ENCODE results near the gene SMARCAD1. TPM values are rescaled to one million over a fixed set of nuclear protein-coding genes. Genes with fewer than 3 reads are reported as not detected.

The SMARCAD1 gene
- polyA plus RNA-seq, 2 of the 4 experiments (the other 2 are of a cell fraction): 15.9 to 35.7 TPM

DNA sequence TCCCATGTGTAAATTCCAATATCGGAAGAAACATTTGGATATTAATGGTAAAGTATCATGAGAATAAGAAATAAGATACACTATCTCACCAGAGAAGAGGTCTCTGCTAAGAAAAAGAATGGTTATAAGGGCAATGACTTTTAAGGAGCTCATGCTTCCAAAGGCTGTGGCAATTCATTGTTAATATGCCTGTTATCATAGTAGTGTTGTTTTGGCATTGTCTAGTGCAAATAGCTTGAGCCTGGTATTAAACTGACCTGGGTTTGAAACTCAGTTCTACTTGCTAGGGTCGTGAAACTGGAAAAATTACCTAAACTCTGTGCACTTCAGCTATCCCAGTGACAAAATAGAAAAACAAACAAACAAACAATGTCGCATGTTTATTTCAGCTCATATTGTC lies 126.2 kb downstream of the SMARCAD1 start:
- POLR2A ChIA-PET: no interaction called here
- Histone ChIP-seq H3K27ac (no peak overlapping the region), H3K4me3 (no peak overlapping the region), H3K4me1 (peaks cover 22% of the 10 kb centered on the region; the same call in 2 of the 3 replicates), H3K4me2 (peak overlapping the region; percentile 3; the same call in 1 of the 3 replicates), H3K9me3 (no peaks in the 10 kb centered on the region)
- DNase-seq (ENCODE audit: low read depth in 1 of 2, low spot score in 1 of 2): no peak
- TF ChIP-seq MAZ (IDR thresholded peaks at IDR 0.05; ENCODE audit: borderline replicate concordance, low read depth, low read length) (no peak), KDM5A (IDR thresholded peaks at IDR 0.05) (no peak), TFCP2L1 (CRISPR knock-in tag; IDR thresholded peaks at IDR 0.05) (no peak), CEBPB (IDR thresholded peaks at IDR 0.05) (no peak), MYC (IDR thresholded peaks at IDR 0.05; ENCODE audit: borderline replicate concordance, low read length) (no peak), SREBF2 (IDR thresholded peaks at IDR 0.05) (no peak), JUNB (IDR thresholded peaks at IDR 0.05) (no peak), CBX8 (IDR thresholded peaks at IDR 0.05) (no peak), TP53 (CRISPR knock-in tag; IDR thresholded peaks at IDR 0.05) (no peak), NPAS2 (CRISPR knock-in tag; IDR thresholded peaks at IDR 0.05; ENCODE audit: borderline replicate concordance) (no peak), CHD4 (IDR thresholded peaks at IDR 0.05; ENCODE audit: borderline replicate concordance) (no peak), FOSB (CRISPR knock-in tag; IDR thresholded peaks at IDR 0.05) (no peak), RCOR1 (IDR thresholded peaks at IDR 0.05; ENCODE audit: low read depth, low read length) (no peak), HOXB13 (CRISPR knock-in tag; IDR thresholded peaks at IDR 0.05; ENCODE audit: low read depth) (no peak), CBX2 (IDR thresholded peaks at IDR 0.05; ENCODE audit: borderline replicate concordance, low read depth) (no peak)
- TF ChIP-seq, protein P1, sequence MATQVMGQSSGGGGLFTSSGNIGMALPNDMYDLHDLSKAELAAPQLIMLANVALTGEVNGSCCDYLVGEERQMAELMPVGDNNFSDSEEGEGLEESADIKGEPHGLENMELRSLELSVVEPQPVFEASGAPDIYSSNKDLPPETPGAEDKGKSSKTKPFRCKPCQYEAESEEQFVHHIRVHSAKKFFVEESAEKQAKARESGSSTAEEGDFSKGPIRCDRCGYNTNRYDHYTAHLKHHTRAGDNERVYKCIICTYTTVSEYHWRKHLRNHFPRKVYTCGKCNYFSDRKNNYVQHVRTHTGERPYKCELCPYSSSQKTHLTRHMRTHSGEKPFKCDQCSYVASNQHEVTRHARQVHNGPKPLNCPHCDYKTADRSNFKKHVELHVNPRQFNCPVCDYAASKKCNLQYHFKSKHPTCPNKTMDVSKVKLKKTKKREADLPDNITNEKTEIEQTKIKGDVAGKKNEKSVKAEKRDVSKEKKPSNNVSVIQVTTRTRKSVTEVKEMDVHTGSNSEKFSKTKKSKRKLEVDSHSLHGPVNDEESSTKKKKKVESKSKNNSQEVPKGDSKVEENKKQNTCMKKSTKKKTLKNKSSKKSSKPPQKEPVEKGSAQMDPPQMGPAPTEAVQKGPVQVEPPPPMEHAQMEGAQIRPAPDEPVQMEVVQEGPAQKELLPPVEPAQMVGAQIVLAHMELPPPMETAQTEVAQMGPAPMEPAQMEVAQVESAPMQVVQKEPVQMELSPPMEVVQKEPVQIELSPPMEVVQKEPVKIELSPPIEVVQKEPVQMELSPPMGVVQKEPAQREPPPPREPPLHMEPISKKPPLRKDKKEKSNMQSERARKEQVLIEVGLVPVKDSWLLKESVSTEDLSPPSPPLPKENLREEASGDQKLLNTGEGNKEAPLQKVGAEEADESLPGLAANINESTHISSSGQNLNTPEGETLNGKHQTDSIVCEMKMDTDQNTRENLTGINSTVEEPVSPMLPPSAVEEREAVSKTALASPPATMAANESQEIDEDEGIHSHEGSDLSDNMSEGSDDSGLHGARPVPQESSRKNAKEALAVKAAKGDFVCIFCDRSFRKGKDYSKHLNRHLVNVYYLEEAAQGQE (IDR thresholded peaks at IDR 0.05): no peak
- TF ChIP-seq, protein P2, sequence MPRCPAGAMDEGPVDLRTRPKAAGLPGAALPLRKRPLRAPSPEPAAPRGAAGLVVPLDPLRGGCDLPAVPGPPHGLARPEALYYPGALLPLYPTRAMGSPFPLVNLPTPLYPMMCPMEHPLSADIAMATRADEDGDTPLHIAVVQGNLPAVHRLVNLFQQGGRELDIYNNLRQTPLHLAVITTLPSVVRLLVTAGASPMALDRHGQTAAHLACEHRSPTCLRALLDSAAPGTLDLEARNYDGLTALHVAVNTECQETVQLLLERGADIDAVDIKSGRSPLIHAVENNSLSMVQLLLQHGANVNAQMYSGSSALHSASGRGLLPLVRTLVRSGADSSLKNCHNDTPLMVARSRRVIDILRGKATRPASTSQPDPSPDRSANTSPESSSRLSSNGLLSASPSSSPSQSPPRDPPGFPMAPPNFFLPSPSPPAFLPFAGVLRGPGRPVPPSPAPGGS (IDR thresholded peaks at IDR 0.05): no peak
- TF ChIP-seq, protein P3, sequence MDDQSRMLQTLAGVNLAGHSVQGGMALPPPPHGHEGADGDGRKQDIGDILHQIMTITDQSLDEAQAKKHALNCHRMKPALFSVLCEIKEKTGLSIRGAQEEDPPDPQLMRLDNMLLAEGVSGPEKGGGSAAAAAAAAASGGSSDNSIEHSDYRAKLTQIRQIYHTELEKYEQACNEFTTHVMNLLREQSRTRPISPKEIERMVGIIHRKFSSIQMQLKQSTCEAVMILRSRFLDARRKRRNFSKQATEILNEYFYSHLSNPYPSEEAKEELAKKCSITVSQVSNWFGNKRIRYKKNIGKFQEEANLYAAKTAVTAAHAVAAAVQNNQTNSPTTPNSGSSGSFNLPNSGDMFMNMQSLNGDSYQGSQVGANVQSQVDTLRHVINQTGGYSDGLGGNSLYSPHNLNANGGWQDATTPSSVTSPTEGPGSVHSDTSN (IDR thresholded peaks at IDR 0.05): no peak
- TF ChIP-seq, protein P4, sequence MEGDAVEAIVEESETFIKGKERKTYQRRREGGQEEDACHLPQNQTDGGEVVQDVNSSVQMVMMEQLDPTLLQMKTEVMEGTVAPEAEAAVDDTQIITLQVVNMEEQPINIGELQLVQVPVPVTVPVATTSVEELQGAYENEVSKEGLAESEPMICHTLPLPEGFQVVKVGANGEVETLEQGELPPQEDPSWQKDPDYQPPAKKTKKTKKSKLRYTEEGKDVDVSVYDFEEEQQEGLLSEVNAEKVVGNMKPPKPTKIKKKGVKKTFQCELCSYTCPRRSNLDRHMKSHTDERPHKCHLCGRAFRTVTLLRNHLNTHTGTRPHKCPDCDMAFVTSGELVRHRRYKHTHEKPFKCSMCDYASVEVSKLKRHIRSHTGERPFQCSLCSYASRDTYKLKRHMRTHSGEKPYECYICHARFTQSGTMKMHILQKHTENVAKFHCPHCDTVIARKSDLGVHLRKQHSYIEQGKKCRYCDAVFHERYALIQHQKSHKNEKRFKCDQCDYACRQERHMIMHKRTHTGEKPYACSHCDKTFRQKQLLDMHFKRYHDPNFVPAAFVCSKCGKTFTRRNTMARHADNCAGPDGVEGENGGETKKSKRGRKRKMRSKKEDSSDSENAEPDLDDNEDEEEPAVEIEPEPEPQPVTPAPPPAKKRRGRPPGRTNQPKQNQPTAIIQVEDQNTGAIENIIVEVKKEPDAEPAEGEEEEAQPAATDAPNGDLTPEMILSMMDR (IDR thresholded peaks at IDR 0.05): no peak
- TF ChIP-seq, protein P5, sequence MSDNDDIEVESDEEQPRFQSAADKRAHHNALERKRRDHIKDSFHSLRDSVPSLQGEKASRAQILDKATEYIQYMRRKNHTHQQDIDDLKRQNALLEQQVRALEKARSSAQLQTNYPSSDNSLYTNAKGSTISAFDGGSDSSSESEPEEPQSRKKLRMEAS (IDR thresholded peaks at IDR 0.05): no peak
- ATAC-seq: no peak
- FAIRE-seq: no peak
- WGBS (ENCODE audit: missing lambda C conversion rate): 68% methylated on average over 3 of the region's 3 CpGs
- CTCF ChIA-PET: no interaction called here

DNA sequence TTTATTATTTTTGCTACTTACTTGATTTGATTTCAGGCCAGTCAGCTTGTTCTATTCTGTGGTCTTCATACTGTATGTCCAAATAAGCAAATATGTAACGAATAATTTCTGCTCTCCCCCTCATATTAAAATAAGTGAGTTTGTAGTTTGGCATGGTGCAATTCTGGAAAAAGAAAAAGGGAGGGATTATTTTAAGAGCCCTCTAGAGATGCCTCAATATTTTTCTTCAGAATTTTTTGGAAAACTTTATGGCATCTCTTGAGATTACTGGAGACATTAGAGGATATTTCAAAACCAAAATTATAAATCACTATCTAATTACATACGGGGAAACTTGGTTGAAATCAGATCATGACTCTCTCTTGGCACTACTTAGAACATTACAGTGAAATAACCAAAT lies 126.8 kb downstream of the SMARCAD1 start:
- Histone ChIP-seq H3K9me3 (no peaks in the 10 kb centered on the region), H3K27ac (no peak overlapping the region), H3K4me3 (no peak overlapping the region), H3K4me2 (no peak overlapping the region; the same call in 2 of the 3 replicates), H3K4me1 (peaks cover 22% of the 10 kb centered on the region; the same call in 2 of the 3 replicates)
- DNase-seq (ENCODE audit: low read depth in 1 of 2, low spot score in 1 of 2) (no peak), FAIRE-seq (no peak), ATAC-seq (no peak)
- ChIA-PET CTCF (no interaction called here), POLR2A (no interaction called here)
- 81% methylated on average over 2 of the region's 2 CpGs for WGBS (ENCODE audit: missing lambda C conversion rate)
- TF ChIP-seq EHF (CRISPR knock-in tag; IDR thresholded peaks at IDR 0.05) (no peak), EP300 (IDR thresholded peaks at IDR 0.05) (no peak), HDAC2 (IDR thresholded peaks at IDR 0.05) (no peak), ZSCAN20 (CRISPR knock-in tag; IDR thresholded peaks at IDR 0.05) (no peak), HEYL (CRISPR knock-in tag; IDR thresholded peaks at IDR 0.05) (no peak), HOXB13 (CRISPR knock-in tag; IDR thresholded peaks at IDR 0.05; ENCODE audit: low read depth) (no peak), GATA3 (IDR thresholded peaks at IDR 0.05; ENCODE audit: borderline replicate concordance) (no peak), TP53 (CRISPR knock-in tag; IDR thresholded peaks at IDR 0.05) (no peak), JUNB (IDR thresholded peaks at IDR 0.05) (no peak), ZNF302 (CRISPR knock-in tag; IDR thresholded peaks at IDR 0.05) (no peak)
- TF ChIP-seq, protein P6, sequence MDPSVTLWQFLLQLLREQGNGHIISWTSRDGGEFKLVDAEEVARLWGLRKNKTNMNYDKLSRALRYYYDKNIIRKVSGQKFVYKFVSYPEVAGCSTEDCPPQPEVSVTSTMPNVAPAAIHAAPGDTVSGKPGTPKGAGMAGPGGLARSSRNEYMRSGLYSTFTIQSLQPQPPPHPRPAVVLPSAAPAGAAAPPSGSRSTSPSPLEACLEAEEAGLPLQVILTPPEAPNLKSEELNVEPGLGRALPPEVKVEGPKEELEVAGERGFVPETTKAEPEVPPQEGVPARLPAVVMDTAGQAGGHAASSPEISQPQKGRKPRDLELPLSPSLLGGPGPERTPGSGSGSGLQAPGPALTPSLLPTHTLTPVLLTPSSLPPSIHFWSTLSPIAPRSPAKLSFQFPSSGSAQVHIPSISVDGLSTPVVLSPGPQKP (IDR thresholded peaks at IDR 0.05; ENCODE audit: low read depth, low read length): no peak
- TF ChIP-seq, protein P4 (IDR thresholded peaks at IDR 0.05): no peak

Data from A549 (cell line).